GM23248 (cell line): ENCODE results near the gene RPH3AL. TPM values are rescaled to one million over a fixed set of nuclear protein-coding genes. Genes with fewer than 3 reads are reported as not detected.
"Not testable (repeated sequence)": the region's sequence is repeated elsewhere in the genome, so short reads cannot be mapped to it uniquely, and the experiment has no call there.

ENCODE experiments used
- DNase-seq: peaks from one replicate; pipeline ENCODE4 v3.0.0-alpha.2; 2015
- H2AFZ ChIP-seq: fragments of 200-600 bp; sonication (generic); 2 replicates; pipeline ENCODE4 v1.6.1; 2016; ENCODE audit warnings: antibody characterized with exemption
- H3F3A ChIP-seq: fragments of 200-600 bp; sonication (generic); 2 replicates; pipeline ENCODE4 v1.6.1; 2016; ENCODE audit warnings: mild to moderate bottlenecking, antibody characterized with exemption, mixed run types; ENCODE audit not compliant: insufficient read depth
- H3K27ac ChIP-seq: fragments of 200-600 bp; sonication (generic); 2 replicates; pipeline ENCODE4 v1.5.1; 2016; ENCODE audit warnings: mild to moderate bottlenecking
- H3K27me3 ChIP-seq: fragments of 200-600 bp; sonication (generic); replicated peaks from 2 replicates; pipeline ENCODE4 v1.6.1; 2016; ENCODE audit warnings: mild to moderate bottlenecking; ENCODE audit not compliant: insufficient read depth
- H3K36me3 ChIP-seq: fragments of 200-600 bp; sonication (generic); 2 replicates; pipeline ENCODE4 v1.6.1; 2016; ENCODE audit warnings: low read depth, mild to moderate bottlenecking
- H3K4me1 ChIP-seq: fragments of 200-600 bp; sonication (generic); 2 replicates; pipeline ENCODE4 v1.6.1; 2016; ENCODE audit warnings: mild to moderate bottlenecking; ENCODE audit not compliant: insufficient read depth
- H3K4me2 ChIP-seq: fragments of 200-600 bp; sonication (generic); one replicate; pipeline ENCODE4 v1.6.1; 2016; ENCODE audit warnings: mild to moderate bottlenecking; ENCODE audit not compliant: unreplicated experiment
- H3K4me3 ChIP-seq: fragments of 200-600 bp; sonication (generic); 2 replicates; pipeline ENCODE4 v1.5.1; 2016; ENCODE audit warnings: mild to moderate bottlenecking
- H3K79me2 ChIP-seq: fragments of 200-600 bp; sonication (generic); 2 replicates; pipeline ENCODE4 v1.6.1; 2016; ENCODE audit warnings: mild to moderate bottlenecking; ENCODE audit not compliant: insufficient read depth
- H3K9ac ChIP-seq: fragments of 200-600 bp; sonication (generic); 2 replicates; pipeline ENCODE4 v1.6.1; 2016; ENCODE audit warnings: mild to moderate bottlenecking
- H3K9me2 ChIP-seq: fragments of 200-600 bp; sonication (generic); 2 replicates; pipeline ENCODE4 v1.6.1; 2016; ENCODE audit warnings: mixed run types, mild to moderate bottlenecking, moderate library complexity; ENCODE audit not compliant: insufficient read depth
- H3K9me3 ChIP-seq: fragments of 200-600 bp; sonication (generic); one replicate; pipeline ENCODE4 v1.6.1; 2017; ENCODE audit warnings: low read depth
- H4K20me1 ChIP-seq: fragments of 200-600 bp; sonication (generic); 2 replicates; pipeline ENCODE4 v1.6.0; 2016; ENCODE audit not compliant: insufficient read depth
- EZH2 ChIP-seq: fragments of 200-600 bp; sonication (generic); IDR thresholded peaks from 2 replicates; pipeline ENCODE4 v1.6.1; 2018; ENCODE audit warnings: antibody characterized with exemption, mild to moderate bottlenecking; ENCODE audit not compliant: insufficient read depth, poor library complexity, severe bottlenecking
- EZH2phosphoT487 ChIP-seq: fragments of 200-600 bp; sonication (generic); IDR thresholded peaks from 2 replicates; pipeline ENCODE4 v1.6.1; 2018; ENCODE audit warnings: antibody characterized with exemption, moderate library complexity, mild to moderate bottlenecking, low read depth; ENCODE audit not compliant: insufficient read depth
- WGBS, 2 experiments: methylation state at CpG; one replicate each; pipeline ENCODE4 v1.1.6; 2015 to 2017; ENCODE audit warnings: low lambda C conversion rate in 2 of 2, low coverage in 1 of 2; ENCODE audit errors: missing lambda C conversion rate in 2 of 2; 5-methylcytosine and 5-hydroxymethylcytosine counted together
- in situ Hi-C: fragments of 300-500 bp; cut with MboI; formaldehyde crosslinking; loops from 2 replicates; pipeline ENCODE4 v1.15.0; 2020
- polyA plus RNA-seq: library from polyadenylated mRNA; unstranded; fragments of >200 nt; fragmentation: Nextera tagmentation; extraction: Ambion mirVana; gene quantifications from 2 replicates; pipeline ENCODE4 v1.2.1, GENCODE V29; 2016
- total RNA-seq: library from RNA; depleted of rRNA; stranded (reverse); fragments of >200 nt; shearing (Covaris generic); gene quantifications from 2 replicates; pipeline ENCODE4 v1.2.3, GENCODE V29; 2014

Gene RPH3AL
- total and polyA plus RNA-seq, 2 experiments from 2014 or later, result 2.7 to 5.2 TPM

- no peak overlapping the region for H3K27ac ChIP-seq
- no peaks in the 10 kb centered on the region for H3K79me2 ChIP-seq
- peaks cover 48% of the 10 kb centered on the region for H3K27me3 ChIP-seq
- in situ Hi-C loops, result no loop called here
- no peaks in the 10 kb centered on the region for H3K36me3 ChIP-seq
- no peaks in the 10 kb centered on the region for H3K9me2 ChIP-seq
- no peak for DNase-seq
- H3K9ac ChIP-seq, result no peak overlapping the region
- H4K20me1 ChIP-seq, result no peaks in the 10 kb centered on the region
- H3F3A ChIP-seq, result 0 out of 2 replicates have a peak, but pooled peaks cover 8% of the 10 kb centered on the region
- H3K4me3 ChIP-seq, result no peak overlapping the region
- no peaks in the 10 kb centered on the region for H3K4me1 ChIP-seq
- no peak overlapping the region for H2AFZ ChIP-seq
- TF ChIP-seq EZH2phosphoT487 (no peak), EZH2 (no peak)
- H3K9me3 ChIP-seq, result no peaks in the 10 kb centered on the region
- H3K4me2 ChIP-seq, result no peak overlapping the region
- WGBS, 2 experiments, result 32 to 37% methylated on average over 14 of the region's 14 CpGs
These were observed 152.6 kb downstream of the RPH3AL start for GRCh38 chr17:199806-200545.

GRCh38 chr17:199191-199604 lies 153.4 kb downstream of the RPH3AL start:
- Histone ChIP-seq H3K79me2 (no peaks in the 10 kb centered on the region), H2AFZ (no peak overlapping the region), H4K20me1 (no peaks in the 10 kb centered on the region), H3F3A (0 out of 2 replicates have a peak, but pooled peaks cover 8% of the 10 kb centered on the region), H3K4me2 (no peak overlapping the region), H3K27ac (no peak overlapping the region), H3K9me2 (no peaks in the 10 kb centered on the region), H3K9me3 (no peaks in the 10 kb centered on the region), H3K9ac (no peak overlapping the region), H3K4me1 (no peaks in the 10 kb centered on the region), H3K27me3 (peaks cover 48% of the 10 kb centered on the region), H3K4me3 (no peak overlapping the region), H3K36me3 (no peaks in the 10 kb centered on the region)
- peak; percentile 34 for DNase-seq
- no peak for TF ChIP-seq EZH2phosphoT487
- no peak for TF ChIP-seq EZH2
- in situ Hi-C loops, result no loop called here
- 23 to 27% methylated on average over 8 of the region's 8 CpGs for WGBS, 2 experiments

GRCh38 chr17:198225-198624 lies 154.4 kb downstream of the RPH3AL start:
- H3K9ac ChIP-seq, in situ Hi-C loops, H3K9me2 ChIP-seq, H3K36me3 ChIP-seq, DNase-seq, H3K27ac ChIP-seq, H2AFZ ChIP-seq, H3F3A ChIP-seq, H3K4me1 ChIP-seq, H3K9me3 ChIP-seq, H4K20me1 ChIP-seq, H3K4me2 ChIP-seq, H3K79me2 ChIP-seq, H3K4me3 ChIP-seq: not testable (repeated sequence)
- peaks cover 41% of the 10 kb centered on the region for H3K27me3 ChIP-seq
- 75 to 80% methylated on average over 15 of the region's 15 CpGs for WGBS, 2 experiments

GRCh38 chr17:197352-197751 lies 155.3 kb downstream of the RPH3AL start:
- Histone ChIP-seq H3K4me1 (no peaks in the 10 kb centered on the region), H3F3A (0 out of 2 replicates have a peak, but pooled peaks cover 8% of the 10 kb centered on the region), H2AFZ (no peak overlapping the region), H3K9me3 (no peaks in the 10 kb centered on the region), H3K27me3 (peaks cover 39% of the 10 kb centered on the region), H3K27ac (no peak overlapping the region), H3K79me2 (no peaks in the 10 kb centered on the region), H3K9me2 (no peaks in the 10 kb centered on the region), H3K4me2 (no peak overlapping the region), H4K20me1 (no peaks in the 10 kb centered on the region), H3K9ac (no peak overlapping the region), H3K4me3 (no peak overlapping the region), H3K36me3 (no peaks in the 10 kb centered on the region)
- WGBS, 2 experiments, result 47 to 63% methylated on average over 2 of the region's 2 CpGs
- no peak for TF ChIP-seq EZH2
- no peak for TF ChIP-seq EZH2phosphoT487
- no peak for DNase-seq
- in situ Hi-C loops, result no loop called here
